Osteoblast (primary cell): ENCODE data around the gene NBEAL1. TPM values are rescaled to one million over a fixed set of nuclear protein-coding genes. Genes with fewer than 3 reads are reported as not detected.

Experiments used
- DNase-seq: peaks from one replicate; pipeline ENCODE4 v3.0.0; 2011; ENCODE audit warnings: low spot score, mixed read lengths; ENCODE audit not compliant: insufficient read length; ENCODE audit errors: missing footprints
- H2AFZ ChIP-seq: 2 replicates; pipeline ENCODE4 v1.6.0; 2011; ENCODE audit warnings: mild to moderate bottlenecking, low read length
- H3K27ac ChIP-seq: 2 replicates; pipeline ENCODE4 v1.5.1; 2011; ENCODE audit warnings: mild to moderate bottlenecking, low read depth, low read length, moderate library complexity
- H3K27me3 ChIP-seq: 2 replicates; pipeline ENCODE4 v1.6.0; 2012; ENCODE audit warnings: mild to moderate bottlenecking, control low read depth, inconsistent platforms, low read length, moderate library complexity; ENCODE audit not compliant: insufficient read depth
- H3K36me3 ChIP-seq: 2 replicates; pipeline ENCODE4 v1.5.1; 2011; ENCODE audit warnings: mild to moderate bottlenecking, low read length, control low read depth, moderate library complexity; ENCODE audit not compliant: insufficient read depth
- H3K4me1 ChIP-seq: 2 replicates; pipeline ENCODE4 v1.5.1; 2011; ENCODE audit warnings: mild to moderate bottlenecking, low read length, control low read depth, moderate library complexity; ENCODE audit not compliant: insufficient read depth
- H3K4me2 ChIP-seq: 2 replicates; pipeline ENCODE4 v1.6.0; 2011; ENCODE audit warnings: mild to moderate bottlenecking, low read length; ENCODE audit not compliant: insufficient read depth
- H3K4me3 ChIP-seq: fragments of 200-600 bp; sonication (generic); 3 replicates; pipeline ENCODE4 v1.5.1; 2012; ENCODE audit warnings: mild to moderate bottlenecking, low read length, inconsistent platforms; ENCODE audit not compliant: insufficient read depth
- H3K79me2 ChIP-seq: 2 replicates; pipeline ENCODE4 v1.6.0; 2012; ENCODE audit warnings: mild to moderate bottlenecking, low read length, control low read depth, inconsistent platforms; ENCODE audit not compliant: insufficient read depth
- H3K9me3 ChIP-seq: 2 replicates; pipeline ENCODE4 v1.5.1; 2011; ENCODE audit warnings: low read depth, low read length, control low read depth
- H4K20me1 ChIP-seq: 2 replicates; pipeline ENCODE4 v1.6.0; 2012; ENCODE audit warnings: mild to moderate bottlenecking, low read length, control low read depth; ENCODE audit not compliant: insufficient read depth
- CTCF ChIP-seq: IDR thresholded peaks from 2 replicates; pipeline ENCODE4 v1.5.1; 2011; ENCODE audit warnings: mild to moderate bottlenecking, low read depth, low read length, moderate library complexity; ENCODE audit errors: extremely low read depth
- total RNA-seq: library from RNA; depleted of rRNA; stranded (reverse); fragments of >200 nt; gene quantifications from 2 replicates; pipeline ENCODE4 v1.2.3, GENCODE V29; 2012

NBEAL1 gene
- total RNA-seq, 1 donor, result 51.8 TPM

GRCh38 chr2:203237346-203238238 is 222.9 kb downstream of the NBEAL1 start:
- Histone ChIP-seq H3K4me3 (peak overlapping the region; percentile 99), H2AFZ (peak overlapping the region; percentile 65), H3K36me3 (peaks cover 7% of the 10 kb centered on the region), H3K27ac (no peak overlapping the region), H3K4me1 (peaks cover 10% of the 10 kb centered on the region), H3K79me2 (peaks cover 32% of the 10 kb centered on the region), H4K20me1 (peaks cover 6% of the 10 kb centered on the region), H3K9me3 (no peaks in the 10 kb centered on the region), H3K4me2 (peak overlapping the region; percentile 94), H3K27me3 (no peaks in the 10 kb centered on the region)
- DNase-seq, result peak; percentile 27
- no peak for TF ChIP-seq CTCF

GRCh38 chr2:203238292-203238703 is 223.6 kb downstream of the NBEAL1 start:
- H3K27ac ChIP-seq, result peak overlapping the region; percentile 96
- peak overlapping the region; percentile 90 for H2AFZ ChIP-seq
- peak overlapping the region; percentile 94 for H3K4me2 ChIP-seq
- peaks cover 6% of the 10 kb centered on the region for H4K20me1 ChIP-seq
- H3K36me3 ChIP-seq, result peaks cover 12% of the 10 kb centered on the region
- peaks cover 10% of the 10 kb centered on the region for H3K4me1 ChIP-seq
- H3K4me3 ChIP-seq, result peak overlapping the region; percentile 99
- no peak for TF ChIP-seq CTCF
- H3K79me2 ChIP-seq, result peaks cover 39% of the 10 kb centered on the region
- DNase-seq, result no peak
- H3K27me3 ChIP-seq, result no peaks in the 10 kb centered on the region
- H3K9me3 ChIP-seq, result no peaks in the 10 kb centered on the region

GRCh38 chr2:203238704-203239526 is 224.2 kb downstream of the NBEAL1 start, which contains the start of gene CYP20A1:
TSS of gene CYP20A1 (plus strand) at chr2:203239018. CDS start at chr2:203239063, 45 bp downstream.
- Histone ChIP-seq H3K4me3 (peak within 1 kb of the TSS; percentile 99), H3K4me1 (peaks cover 10% of the 10 kb centered on the region), H3K27me3 (no peaks in the 10 kb centered on the region), H3K36me3 (peaks cover 15% of the 10 kb centered on the region), H3K79me2 (peaks cover 45% of the 10 kb centered on the region), H3K9me3 (no peaks in the 10 kb centered on the region), H4K20me1 (peaks cover 6% of the 10 kb centered on the region), H3K4me2 (peak within 1 kb of the TSS; percentile 94), H3K27ac (peak within 1 kb of the TSS; percentile 96), H2AFZ (peak within 1 kb of the TSS; percentile 90)
- peak; percentile 13 for TF ChIP-seq CTCF
- DNase-seq, result peak; percentile 98
